H1 (cell line): ENCODE data around the gene ATP5ME. TPM values are rescaled to one million over a fixed set of nuclear protein-coding genes. Genes with fewer than 3 reads are reported as not detected.

Source experiments
- CHD7 ChIP-seq: fragments of 300-600 bp; sonication (generic); IDR thresholded peaks from 2 replicates; pipeline ENCODE4 v1.7.1; 2012; ENCODE audit warnings: low read length, moderate library complexity, mild to moderate bottlenecking, inconsistent platforms; ENCODE audit not compliant: insufficient replicate concordance
- polyA plus RNA-seq, 7 experiments: library from polyadenylated mRNA; depleted of rRNA in 3 of 7; stranded (reverse) in 5 of 7; unstranded in 2 of 7; fragments of >200 nt in 5 of 7; fragments of 200-250 nt in 2 of 7; gene quantifications; 1 replicate in 5 of 7; 2 replicates in 1 of 7; 4 replicates in 1 of 7; pipeline versions ENCODE4 v1.2.1 to v1.2.3, GENCODE V29; 2011 to 2013; ENCODE audit warnings: missing spikeins in 2 of 7, mixed read lengths in 2 of 7
- total RNA-seq: library from RNA; stranded (reverse); fragmentation: NEBNext Ultra II Directional; extraction: Animal tissue kit (Norgen Biotek cat#: 25700); gene quantifications from 2 replicates; pipeline ENCODE4 v1.2.1, GENCODE V29; 2021

The ATP5ME gene
- total and polyA plus RNA-seq, 2 of the 8 experiments (the other 6 are each of a cell fraction or from before 2014, with no cell fraction given), result 375 to 450 TPM

GRCh38 chr4:647481-647880, 26.6 kb downstream of the ATP5ME start (continued):
- TF ChIP-seq CHD7, result no peak
